GM18873 (cell line): ENCODE data around the gene CKS2.
"Not testable (repeated sequence)": the region's sequence is repeated elsewhere in the genome, so short reads cannot be mapped to it uniquely, and the experiment has no call there.

Source experiments
- ATAC-seq: cut with Tn5 transposase; IDR thresholded peaks from one replicate; pipeline ENCODE4 v1.9.1; 2021; ENCODE audit warnings: mild to moderate bottlenecking, moderate library complexity, moderate number of reproducible peaks; ENCODE audit not compliant: unreplicated experiment, low FRiP score

The CKS2 gene

GRCh38 chr9:89309608-89310474, 1.2 kb upstream of the CKS2 start:
- ATAC-seq, result no peak

GRCh38 chr9:89311346-89312221, 589 bp downstream of the CKS2 start:
- ATAC-seq, result peak; percentile 2

- ATAC-seq, result no peak
Observed at GRCh38 chr9:89312222-89312571, 1.2 kb downstream of the CKS2 start.

- ATAC-seq, result no peak
Observed at GRCh38 chr9:89313842-89314241, 2.8 kb downstream of the CKS2 start.

GRCh38 chr9:89314955-89315354, 4.0 kb downstream of the CKS2 start:
- ATAC-seq, result no peak

- no peak for ATAC-seq
Observed at GRCh38 chr9:89315482-89315881, 4.5 kb downstream of the CKS2 start.

GRCh38 chr9:89317282-89317681, 6.3 kb downstream of the CKS2 start:
- ATAC-seq, result no peak

- peak; percentile 76 for ATAC-seq
Observed at GRCh38 chr9:89318123-89319014, 7.4 kb downstream of the CKS2 start, which contains the start of gene SECISBP2. Gene SECISBP2, plus strand, starts transcription at chr9:89318500. Its CDS starts 77 bp downstream, at chr9:89318577.

GRCh38 chr9:89319015-89319905, 8.3 kb downstream of the CKS2 start:
- no peak for ATAC-seq

GRCh38 chr9:89323390-89323789, 12.4 kb downstream of the CKS2 start:
- no peak for ATAC-seq

- no peak for ATAC-seq
Observed at GRCh38 chr9:89325733-89326132, 14.7 kb downstream of the CKS2 start.

- no peak for ATAC-seq
Observed at GRCh38 chr9:89328064-89328463, 17.1 kb downstream of the CKS2 start.

GRCh38 chr9:89329917-89330316, 18.9 kb downstream of the CKS2 start:
- no peak for ATAC-seq

GRCh38 chr9:89330513-89330912, 19.5 kb downstream of the CKS2 start:
- no peak for ATAC-seq

GRCh38 chr9:89339807-89340206, 28.8 kb downstream of the CKS2 start:
- ATAC-seq, result no peak

GRCh38 chr9:89340332-89340731, 29.3 kb downstream of the CKS2 start:
- peak; percentile 52 for ATAC-seq

- no peak for ATAC-seq
Observed at GRCh38 chr9:89342213-89342612, 31.2 kb downstream of the CKS2 start.

GRCh38 chr9:89342948-89343347, 32.0 kb downstream of the CKS2 start:
- ATAC-seq, result no peak

GRCh38 chr9:89343812-89344211, 32.8 kb downstream of the CKS2 start:
- ATAC-seq, result not testable (repeated sequence)
